ENCODE results near the gene TDRD3.

The TDRD3 gene

GRCh38 chr13:60572003-60572798 lies 175.2 kb downstream of the TDRD3 start:
- in situ Hi-C loops (cut with MboI; ENCODE audit: low sequenced_read_pairs), result no loop called here

- in situ Hi-C loops (cut with MboI; ENCODE audit: low sequenced_read_pairs), result no loop called here
These were observed 175.8 kb downstream of the TDRD3 start for GRCh38 chr13:60572855-60573254.

GRCh38 chr13:60574735-60575134 lies 177.7 kb downstream of the TDRD3 start:
- in situ Hi-C loops (cut with MboI; ENCODE audit: low sequenced_read_pairs), result no loop called here

- in situ Hi-C loops (cut with MboI; ENCODE audit: low sequenced_read_pairs), result no loop called here
These were observed 178.1 kb downstream of the TDRD3 start for GRCh38 chr13:60575142-60575541.

GRCh38 chr13:60577761-60578160 lies 180.7 kb downstream of the TDRD3 start:
- in situ Hi-C loops (cut with MboI; ENCODE audit: low sequenced_read_pairs), result no loop called here

GRCh38 chr13:60583196-60583888 lies 186.3 kb downstream of the TDRD3 start:
- in situ Hi-C loops (cut with MboI; ENCODE audit: low sequenced_read_pairs), result no loop called here

- in situ Hi-C loops (cut with MboI; ENCODE audit: low sequenced_read_pairs), result no loop called here
These were observed 187.1 kb downstream of the TDRD3 start for GRCh38 chr13:60583911-60584753.

- in situ Hi-C loops (cut with MboI; ENCODE audit: low sequenced_read_pairs), result no loop called here
These were observed 188.0 kb downstream of the TDRD3 start for GRCh38 chr13:60584976-60585375.

- in situ Hi-C loops (cut with MboI; ENCODE audit: low sequenced_read_pairs), result no loop called here
These were observed 194.1 kb downstream of the TDRD3 start for GRCh38 chr13:60590800-60591747.

GRCh38 chr13:60603049-60603448 lies 206.0 kb downstream of the TDRD3 start:
- in situ Hi-C loops (cut with MboI; ENCODE audit: low sequenced_read_pairs), result no loop called here

- in situ Hi-C loops (cut with MboI; ENCODE audit: low sequenced_read_pairs), result no loop called here
These were observed 207.0 kb downstream of the TDRD3 start for GRCh38 chr13:60604058-60604457.

- in situ Hi-C loops (cut with MboI; ENCODE audit: low sequenced_read_pairs), result no loop called here
These were observed 211.9 kb downstream of the TDRD3 start for GRCh38 chr13:60608954-60609353.

GRCh38 chr13:60611523-60611922 lies 214.5 kb downstream of the TDRD3 start:
- in situ Hi-C loops (cut with MboI; ENCODE audit: low sequenced_read_pairs), result no loop called here

- in situ Hi-C loops (cut with MboI; ENCODE audit: low sequenced_read_pairs), result no loop called here
These were observed 215.6 kb downstream of the TDRD3 start for GRCh38 chr13:60612593-60612992.

- in situ Hi-C loops (cut with MboI; ENCODE audit: low sequenced_read_pairs), result no loop called here
These were observed 216.1 kb downstream of the TDRD3 start for GRCh38 chr13:60613080-60613479.

- in situ Hi-C loops (cut with MboI; ENCODE audit: low sequenced_read_pairs), result no loop called here
These were observed 221.1 kb downstream of the TDRD3 start for GRCh38 chr13:60617991-60618733.

GRCh38 chr13:60619461-60619860 lies 222.4 kb downstream of the TDRD3 start:
- in situ Hi-C loops (cut with MboI; ENCODE audit: low sequenced_read_pairs), result no loop called here

- in situ Hi-C loops (cut with MboI; ENCODE audit: low sequenced_read_pairs), result no loop called here
These were observed 223.8 kb downstream of the TDRD3 start for GRCh38 chr13:60620611-60621395.

- in situ Hi-C loops (cut with MboI; ENCODE audit: low sequenced_read_pairs), result no loop called here
These were observed 226.1 kb downstream of the TDRD3 start for GRCh38 chr13:60623151-60623550.

Measured in HL-60/S4 treated with phorbol 12-myristate 13-acetate at 8.2 ng/mL for 4 days and 3 days (cell line).